Right cardiac atrium (tissue), 5 donors: ENCODE results near the gene CBARP. TPM values are rescaled to one million over a fixed set of nuclear protein-coding genes. Genes with fewer than 3 reads are reported as not detected.
A peak's percentile ranks its signal among the peaks of the same experiment; 100 is the strongest.
"Not testable (repeated sequence)": the region's sequence is repeated elsewhere in the genome, so short reads cannot be mapped to it uniquely, and the experiment has no call there.

ENCODE experiments used
- ATAC-seq, 2 donors: fragments of 200-7000 bp; cut with Tn5 transposase; one replicate each; pipeline versions ENCODE4 v1.8.0 to v1.9.1; 2020; ENCODE audit warnings: moderate library complexity in 2 of 2, mild to moderate bottlenecking in 1 of 2
- DNase-seq, 3 donors: peaks; one replicate each; pipeline ENCODE4 v3.0.0-alpha.2; 2020
- H3K27ac ChIP-seq: one replicate; pipeline ENCODE4 v1.5.1; 2013; ENCODE audit warnings: mild to moderate bottlenecking, low read length, control low read depth, moderate library complexity
- H3K27me3 ChIP-seq: one replicate; pipeline ENCODE4 v1.6.1; 2013; ENCODE audit not compliant: control insufficient read depth, insufficient read depth
- H3K4me1 ChIP-seq: one replicate; pipeline ENCODE4 v1.6.1; 2013; ENCODE audit warnings: low read length; ENCODE audit not compliant: control insufficient read depth, insufficient read depth
- H3K4me3 ChIP-seq: one replicate; pipeline ENCODE4 v1.5.1; 2013; ENCODE audit warnings: low read length, control low read depth
- H3K9me3 ChIP-seq: one replicate; pipeline ENCODE4 v1.6.1; 2013; ENCODE audit warnings: low read length; ENCODE audit not compliant: control insufficient read depth
- WGBS: extraction: QIAGEN DNeasy Blood & Tissue Kit; methylation state at CpG from one replicate; pipeline ENCODE4 v1.1.7; 2013; 5-methylcytosine and 5-hydroxymethylcytosine counted together
- intact Hi-C, 4 donors: fragments of 100-400 bp; cut with DNase I; formaldehyde crosslinking; loops; one replicate each; pipeline versions ENCODE4 v1.11.0 to v1.14.0; 2022 to 2023
- polyA plus RNA-seq: library from polyadenylated mRNA; stranded (reverse); fragments of 200-250 nt; gene quantifications from one replicate; pipeline ENCODE4 v1.2.3, GENCODE V29; 2013
- total RNA-seq, 4 donors: library from RNA; stranded (reverse); fragmentation: NEBNext Ultra II Directional; extraction: Animal tissue kit (Norgen Biotek cat#: 25700); gene quantifications; one replicate each; pipeline ENCODE4 v1.2.1, GENCODE V29; 2021
- donor health status: healthy with polysubstance abuse.
- donor health status: DM: no; HTN: yes; CAD: no.
- donor health status: DM: no; HTN: no; CAD: no.
- donor health status: DM: no; HTN: yes; CAD: no; lungs with severe emphysema.
- donor health status: DM: yes; HTN: yes; CAD: no.

CBARP gene
- total and polyA plus RNA-seq, 5 donors = 0.89 to 2.2 (median 1.2) TPM

DNA sequence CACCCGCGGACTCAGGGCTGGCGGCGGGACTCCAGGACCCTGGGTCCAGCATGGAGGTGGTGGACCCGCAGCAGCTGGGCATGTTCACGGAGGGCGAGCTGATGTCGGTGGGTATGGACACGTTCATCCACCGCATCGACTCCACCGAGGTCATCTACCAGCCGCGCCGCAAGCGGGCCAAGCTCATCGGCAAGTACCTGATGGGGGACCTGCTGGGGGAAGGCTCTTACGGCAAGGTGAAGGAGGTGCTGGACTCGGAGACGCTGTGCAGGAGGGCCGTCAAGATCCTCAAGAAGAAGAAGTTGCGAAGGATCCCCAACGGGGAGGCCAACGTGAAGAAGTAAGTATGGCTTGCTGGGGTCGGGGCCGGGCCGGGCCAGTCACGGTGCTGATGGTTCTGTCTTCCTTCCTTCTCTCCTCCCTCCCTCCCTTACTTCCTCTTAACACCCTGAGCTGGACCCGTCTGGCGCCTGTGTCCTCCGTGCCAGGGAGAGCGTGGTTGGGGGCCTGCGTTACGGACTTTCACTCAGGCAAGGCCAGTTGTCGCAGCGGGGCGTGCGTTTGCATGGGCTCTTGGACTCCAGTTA, 30.8 kb downstream of the CBARP start:
- intact Hi-C loops = no loop called here
- WGBS = 1% methylated on average over 38 of the region's 38 CpGs
- Histone ChIP-seq H3K4me3 (peak overlapping the region; percentile 97), H3K4me1 (peaks cover 19% of the 10 kb centered on the region), H3K27me3 (no peaks in the 10 kb centered on the region), H3K27ac (peak overlapping the region; percentile 81), H3K9me3 (no peaks in the 10 kb centered on the region)
- DNase-seq (peak in 2 of 3 donors; percentile 28 to 70), ATAC-seq (peak; percentile 5 to 11)

DNA sequence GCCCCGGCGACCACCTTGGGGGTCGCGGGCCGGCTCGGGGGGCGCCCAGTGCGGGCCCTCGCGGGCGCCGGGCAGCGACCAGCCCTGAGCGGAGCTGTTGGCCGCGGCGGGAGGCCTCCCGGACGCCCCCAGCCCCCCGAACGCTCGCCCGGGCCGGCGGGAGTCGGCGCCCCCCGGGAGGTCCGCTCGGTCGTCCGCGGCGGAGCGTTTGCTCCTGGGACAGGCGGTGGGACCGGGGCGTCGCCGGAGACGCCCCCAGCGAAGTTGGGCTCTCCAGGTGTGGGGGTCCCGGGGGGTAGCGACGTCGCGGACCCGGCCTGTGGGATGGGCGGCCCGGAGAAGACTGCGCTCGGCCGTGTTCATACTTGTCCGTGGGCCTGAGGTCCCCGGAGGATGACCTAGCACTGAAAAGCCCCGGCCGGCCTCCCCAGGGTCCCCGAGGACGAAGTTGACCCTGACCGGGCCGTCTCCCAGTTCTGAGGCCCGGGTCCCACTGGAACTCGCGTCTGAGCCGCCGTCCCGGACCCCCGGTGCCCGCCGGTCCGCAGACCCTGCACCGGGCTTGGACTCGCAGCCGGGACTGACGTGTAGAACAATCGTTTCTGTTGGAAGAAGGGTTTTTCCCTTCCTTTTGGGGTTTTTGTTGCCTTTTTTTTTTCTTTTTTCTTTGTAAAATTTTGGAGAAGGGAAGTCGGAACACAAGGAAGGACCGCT, 31.5 kb downstream of the CBARP start:
- H3K27me3 ChIP-seq = no peaks in the 10 kb centered on the region
- peak overlapping the region; percentile 81 for H3K27ac ChIP-seq
- intact Hi-C loops = no loop called here
- no peaks in the 10 kb centered on the region for H3K9me3 ChIP-seq
- peaks cover 14% of the 10 kb centered on the region for H3K4me1 ChIP-seq
- under 1% methylated on average over 78 of the region's 78 CpGs for WGBS
- DNase-seq = peak in 2 of 3 donors; percentile 33 to 76
- no peak for ATAC-seq
- H3K4me3 ChIP-seq = peak overlapping the region; percentile 97

DNA sequence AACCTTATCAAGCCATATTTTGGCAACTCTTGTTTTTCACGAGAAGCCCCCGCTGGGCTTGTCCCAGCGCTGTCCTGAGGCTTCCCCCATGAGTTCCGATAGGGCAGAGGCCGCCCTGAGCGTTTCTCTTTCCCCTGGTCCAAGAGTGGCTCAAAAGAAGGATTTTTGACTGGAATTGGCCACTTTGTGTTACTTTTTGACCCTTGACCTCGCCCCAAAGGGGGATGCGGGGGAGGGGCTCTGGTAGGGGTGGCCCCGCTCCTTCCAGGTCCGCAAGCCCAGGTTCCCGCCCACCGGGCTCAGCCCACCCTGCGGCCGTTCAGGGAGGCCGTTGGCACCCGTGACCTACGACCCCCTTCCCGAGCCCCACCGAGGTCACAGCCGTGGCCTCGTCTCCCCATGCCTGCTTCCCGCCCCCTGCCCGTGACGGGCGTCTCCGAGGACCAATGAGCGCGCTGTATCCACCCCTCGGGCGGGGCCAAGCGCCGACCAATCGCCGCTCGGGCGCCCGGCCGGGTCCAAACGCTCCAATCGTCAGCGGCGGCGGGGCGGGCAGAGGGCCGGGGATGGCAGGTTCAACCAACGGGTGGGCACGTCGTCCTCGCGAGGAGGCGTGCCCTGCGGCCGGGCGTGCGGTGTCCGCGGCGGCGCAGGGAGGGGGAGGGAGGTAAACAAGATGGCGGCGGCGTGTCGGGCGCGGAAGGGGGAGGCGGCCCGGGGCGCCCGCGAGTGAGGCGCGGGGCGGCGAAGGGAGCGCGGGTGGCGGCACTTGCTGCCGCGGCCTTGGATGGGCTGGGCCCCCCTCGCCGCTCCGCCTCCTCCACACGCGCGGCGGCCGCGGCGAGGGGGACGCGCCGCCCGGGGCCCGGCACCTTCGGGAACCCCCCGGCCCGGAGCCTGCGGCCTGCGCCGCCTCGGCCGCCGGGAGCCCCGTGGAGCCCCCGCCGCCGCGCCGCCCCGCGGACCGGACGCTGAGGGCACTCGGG, 32.4 kb downstream of the CBARP start, which contains the start of gene STK11:
STK11 (plus strand) TSS at position 665 of the 986 bp plus-strand sequence. CDS start 1,136 bp downstream, outside the sequence.
- Histone ChIP-seq H3K4me3 (peak within 1 kb of the TSS; percentile 97), H3K27me3 (no peaks in the 10 kb centered on the region), H3K4me1 (peaks cover 14% of the 10 kb centered on the region), H3K9me3 (no peaks in the 10 kb centered on the region), H3K27ac (peak within 1 kb of the TSS; percentile 81)
- 4% methylated on average over 114 of the region's 114 CpGs for WGBS
- DNase-seq = peak; percentile 99 to 100 (median 100)
- intact Hi-C loops = no loop called here
- peak; percentile 93 to 95 for ATAC-seq

DNA sequence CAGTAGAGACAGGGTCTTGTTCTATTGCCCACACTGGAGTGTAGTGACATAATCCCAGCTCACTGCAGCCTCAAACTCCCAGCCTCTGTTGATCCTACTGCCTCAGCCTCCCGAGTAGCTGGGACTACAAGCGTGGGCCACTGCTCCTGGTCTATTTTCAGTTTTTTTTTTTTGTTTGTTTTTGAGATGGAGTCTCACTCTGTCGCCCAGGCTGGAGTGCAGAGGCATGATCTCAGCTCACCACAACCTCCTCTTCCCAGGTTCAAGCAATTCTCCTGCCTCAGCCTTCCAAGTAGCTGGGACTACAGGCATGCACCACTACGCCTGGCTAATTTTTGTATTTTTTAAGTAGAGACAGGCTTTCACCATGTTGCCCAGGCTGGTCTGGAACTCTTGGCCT, 37.2 kb downstream of the CBARP start:
- H3K4me3 ChIP-seq, ATAC-seq, H3K27me3 ChIP-seq, H3K4me1 ChIP-seq, H3K9me3 ChIP-seq, intact Hi-C loops, H3K27ac ChIP-seq: not testable (repeated sequence)
- DNase-seq = peak in 1 of 3 donors; percentile 11
- 86% methylated on average over 4 of the region's 4 CpGs for WGBS

DNA sequence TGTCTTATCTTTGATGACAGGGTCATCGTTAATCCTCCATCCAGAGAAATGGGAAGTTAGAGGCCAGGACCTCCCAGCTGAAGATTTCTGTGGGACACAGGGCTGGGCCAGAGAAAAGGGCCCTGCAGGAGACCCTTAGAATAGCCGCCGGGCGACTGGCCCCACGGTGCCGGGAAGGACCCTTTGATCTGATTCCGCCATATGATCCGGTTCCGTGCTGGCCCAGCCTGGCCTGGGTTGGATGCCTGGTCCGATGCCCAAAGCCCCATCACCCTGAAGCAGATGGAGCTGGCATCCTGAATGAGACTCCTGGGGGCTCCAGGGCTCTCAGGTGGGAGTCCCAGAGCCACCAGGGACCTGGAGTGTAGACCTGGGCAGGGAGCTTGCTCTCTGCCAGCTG, 38.3 kb downstream of the CBARP start:
- no peaks in the 10 kb centered on the region for H3K27me3 ChIP-seq
- intact Hi-C loops = no loop called here
- H3K9me3 ChIP-seq = no peaks in the 10 kb centered on the region
- no peaks in the 10 kb centered on the region for H3K4me1 ChIP-seq
- WGBS = 87% methylated on average over 10 of the region's 10 CpGs
- no peak overlapping the region for H3K4me3 ChIP-seq
- DNase-seq (peak in 1 of 3 donors; percentile 30), ATAC-seq (no peak)
- H3K27ac ChIP-seq = no peak overlapping the region

DNA sequence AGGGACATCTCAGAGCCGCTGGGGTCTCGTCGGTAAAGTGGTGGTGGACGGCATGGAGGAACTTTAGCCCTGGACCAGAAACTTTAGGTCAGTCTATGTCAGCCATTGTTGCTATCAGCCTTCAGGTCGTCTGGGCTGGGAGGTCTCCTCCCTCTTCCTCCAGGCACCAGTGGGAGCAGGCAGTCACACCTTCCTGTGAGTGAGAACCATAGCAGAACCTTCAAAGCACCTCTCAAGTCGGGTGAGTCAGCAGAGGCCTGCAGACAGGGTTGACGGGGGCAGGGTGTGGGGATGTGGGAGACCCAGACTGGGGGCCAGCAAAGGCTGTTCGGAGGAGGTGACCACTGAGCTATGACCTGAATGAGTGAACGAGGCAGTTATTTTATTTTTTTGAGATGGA, 48.4 kb downstream of the CBARP start:
- ATAC-seq (no peak), DNase-seq (no peak)
- no peaks in the 10 kb centered on the region for H3K9me3 ChIP-seq
- H3K4me3 ChIP-seq = no peak overlapping the region
- intact Hi-C loops = no loop called here
- H3K27ac ChIP-seq = no peak overlapping the region
- no peaks in the 10 kb centered on the region for H3K27me3 ChIP-seq
- WGBS = 71% methylated on average over 9 of the region's 9 CpGs
- no peaks in the 10 kb centered on the region for H3K4me1 ChIP-seq

DNA sequence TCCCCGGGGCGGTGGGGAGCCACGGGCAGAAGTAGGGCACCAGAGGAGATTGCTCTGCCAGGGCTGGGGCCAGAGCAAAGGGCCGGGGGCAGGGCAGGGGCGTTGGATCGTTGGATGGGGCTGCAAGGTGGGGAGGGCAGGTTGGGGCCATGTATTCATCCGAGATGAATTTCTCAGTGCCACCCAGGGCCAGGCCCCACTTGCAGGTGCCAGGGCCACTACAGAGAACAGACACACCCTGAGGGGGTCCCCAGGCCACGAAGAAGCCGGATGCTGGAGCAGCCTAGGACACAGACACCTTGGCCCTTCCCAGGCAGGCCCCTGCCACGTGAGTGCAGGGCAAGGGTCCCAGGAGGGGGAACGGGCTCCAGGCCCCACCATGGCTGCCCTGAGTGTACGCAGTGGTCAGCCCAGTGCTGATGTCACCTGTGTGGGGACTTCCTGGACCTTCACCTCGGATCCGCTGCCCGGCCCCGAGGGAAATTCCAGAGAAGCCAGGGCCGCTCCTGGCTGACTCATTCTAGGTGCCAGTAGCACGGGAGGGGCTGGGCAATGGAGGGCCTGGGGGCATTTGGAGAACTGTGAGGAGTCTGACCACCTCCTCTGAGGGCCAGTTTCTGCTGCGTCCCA, 54.1 kb downstream of the CBARP start:
- intact Hi-C loops = no loop called here
- Histone ChIP-seq H3K27ac (no peak overlapping the region), H3K4me3 (no peak overlapping the region), H3K9me3 (no peaks in the 10 kb centered on the region), H3K27me3 (no peaks in the 10 kb centered on the region), H3K4me1 (no peaks in the 10 kb centered on the region)
- peak in 1 of 3 donors; percentile 51 for DNase-seq
- WGBS = 81% methylated on average over 19 of the region's 19 CpGs
- no peak for ATAC-seq

DNA sequence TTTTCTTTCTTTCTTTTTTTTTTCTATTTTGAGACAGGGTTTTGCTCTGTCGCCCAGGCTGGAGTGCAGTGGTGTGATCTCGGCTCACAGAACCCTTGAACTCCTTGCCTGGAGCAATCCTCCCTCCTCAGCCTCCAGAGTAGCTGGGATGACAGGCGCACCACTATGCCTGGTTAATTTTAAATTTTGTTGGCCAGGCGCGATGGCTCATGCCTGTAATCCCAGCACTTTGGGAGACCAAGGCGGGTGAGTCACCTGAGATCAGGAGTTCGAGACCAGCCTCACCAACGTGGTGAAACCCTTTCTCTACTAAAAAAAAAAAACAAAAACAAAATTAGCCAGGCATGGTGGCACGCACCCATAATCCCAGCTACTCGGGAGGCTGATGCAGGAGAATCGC, 55.1 kb downstream of the CBARP start:
- Histone ChIP-seq H3K27ac (no peak overlapping the region), H3K9me3 (no peaks in the 10 kb centered on the region), H3K4me3 (no peak overlapping the region), H3K4me1 (no peaks in the 10 kb centered on the region), H3K27me3 (no peaks in the 10 kb centered on the region)
- intact Hi-C loops = no loop called here
- DNase-seq = no peak
- ATAC-seq = no peak
- 92% methylated on average over 11 of the region's 11 CpGs for WGBS

DNA sequence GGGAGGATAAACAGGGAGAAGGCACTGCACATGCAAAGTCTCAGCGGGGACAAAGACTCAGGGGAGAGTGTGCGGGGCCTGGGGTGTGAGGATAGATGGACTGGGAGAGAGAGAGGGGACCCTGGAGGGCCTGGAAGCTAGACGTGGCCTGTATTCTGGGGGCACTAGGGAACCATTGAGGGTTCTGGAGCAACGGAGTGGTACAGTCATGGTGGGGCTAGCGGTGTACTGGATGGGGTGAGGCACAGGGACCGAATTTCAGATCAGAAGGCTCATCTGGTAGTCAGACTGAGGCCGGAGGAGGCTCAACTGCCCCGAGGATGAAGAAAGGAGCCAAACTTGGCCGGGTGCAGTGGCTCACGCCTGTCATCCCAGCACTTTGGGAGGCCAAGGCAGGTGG, 55.7 kb downstream of the CBARP start:
- H3K27me3 ChIP-seq = no peaks in the 10 kb centered on the region
- no peak overlapping the region for H3K27ac ChIP-seq
- no peak for ATAC-seq
- intact Hi-C loops = no loop called here
- 92% methylated on average over 10 of the region's 10 CpGs for WGBS
- no peaks in the 10 kb centered on the region for H3K4me1 ChIP-seq
- no peaks in the 10 kb centered on the region for H3K9me3 ChIP-seq
- no peak overlapping the region for H3K4me3 ChIP-seq
- no peak for DNase-seq

DNA sequence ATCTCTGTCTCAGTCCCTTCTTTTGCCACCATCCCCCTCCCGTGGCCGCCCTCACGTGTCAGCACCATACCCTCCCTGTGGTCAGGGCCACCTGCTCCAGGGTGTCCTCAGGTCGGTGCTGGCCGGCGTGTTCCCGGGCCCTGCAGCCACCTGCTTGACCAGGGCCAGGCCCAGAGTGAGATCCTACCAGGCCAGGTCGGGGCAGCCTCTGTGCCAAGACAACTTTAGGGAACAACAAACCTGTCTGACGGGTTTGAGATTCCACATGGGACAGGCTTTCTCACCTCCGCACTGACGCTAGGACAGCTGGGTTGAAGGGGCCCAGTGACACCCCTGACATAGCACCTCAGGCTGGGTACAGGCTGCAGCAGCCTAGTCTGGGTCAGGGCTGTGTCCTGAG, 56.2 kb downstream of the CBARP start:
- Histone ChIP-seq H3K4me1 (no peaks in the 10 kb centered on the region), H3K4me3 (no peak overlapping the region), H3K27me3 (no peaks in the 10 kb centered on the region), H3K27ac (no peak overlapping the region), H3K9me3 (no peaks in the 10 kb centered on the region)
- 88% methylated on average over 11 of the region's 11 CpGs for WGBS
- intact Hi-C loops = no loop called here
- DNase-seq = no peak
- no peak for ATAC-seq
